ENCODE measurements around the gene RNF213.

- TF ChIP-seq CTCF (optimal IDR thresholded peaks at IDR 0.05 in 1 of 3, IDR thresholded peaks at IDR 0.05 in 1 of 3, conservative IDR thresholded peaks at IDR 0.05 in 1 of 3; ENCODE audit: extremely low read depth in 1 of 3, insufficient read depth in 2 of 3, low read length in 3 of 3) (no peak), EZH2 (IDR thresholded peaks at IDR 0.05; ENCODE audit: low read length) (no peak)
These were observed 153.3 kb downstream of the RNF213 start for GRCh38 chr17:80413771-80414507.

Measured in keratinocyte (primary cell).